NCI-H1436 (cell line): Measurements from ENCODE around the gene HEATR1.

ENCODE experiments used
- DNase-seq: peaks from one replicate; lab custom pipeline; 2025; lab: John Stamatoyannopoulos, UW

Gene HEATR1

DNA sequence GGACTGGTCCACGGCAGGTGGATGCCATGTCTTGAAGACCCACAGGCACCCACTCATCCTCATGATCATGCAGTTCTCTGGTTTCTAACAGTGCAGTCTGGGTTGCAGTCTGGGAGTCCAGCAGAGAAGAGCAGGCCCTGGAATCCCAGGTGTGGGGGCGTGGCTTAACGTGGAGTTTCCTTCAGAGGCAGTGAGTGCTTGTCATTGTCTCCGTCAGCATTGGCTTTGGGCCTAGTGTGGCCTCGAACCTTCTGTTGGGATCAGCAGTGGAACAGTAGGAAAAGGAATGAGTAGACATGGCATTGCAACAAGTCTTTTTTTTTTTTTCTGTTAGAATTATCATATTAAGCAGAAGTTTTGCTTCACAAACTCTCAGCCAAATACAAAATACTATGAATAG is 67.8 kb downstream of the HEATR1 start:
- peak; percentile 31 for DNase-seq

DNA sequence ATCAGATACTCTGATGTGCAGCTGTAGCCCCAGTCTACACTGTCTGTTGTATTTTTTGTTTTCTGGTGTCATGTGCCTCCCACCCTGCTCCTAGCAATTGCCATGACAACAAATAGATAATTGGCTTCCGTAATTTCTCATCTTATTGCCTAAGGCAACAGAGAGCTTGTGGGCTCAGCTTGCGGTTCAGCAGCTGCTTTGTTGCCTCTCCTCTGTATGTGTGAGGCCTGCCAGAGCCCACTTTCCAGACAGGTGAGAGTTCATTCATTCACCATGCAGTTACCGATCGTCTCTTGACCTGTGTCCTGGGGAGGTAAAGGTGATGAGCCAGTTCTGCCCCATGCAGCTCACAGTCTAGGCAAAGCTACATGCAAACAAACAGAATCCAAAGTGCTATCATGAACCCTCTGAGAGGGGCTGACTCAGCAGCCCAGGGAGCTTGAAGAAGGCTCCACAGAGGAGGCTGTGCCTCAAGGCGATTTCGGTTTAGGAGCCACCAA is 68.6 kb downstream of the HEATR1 start:
- peak; percentile 95 for DNase-seq

DNA sequence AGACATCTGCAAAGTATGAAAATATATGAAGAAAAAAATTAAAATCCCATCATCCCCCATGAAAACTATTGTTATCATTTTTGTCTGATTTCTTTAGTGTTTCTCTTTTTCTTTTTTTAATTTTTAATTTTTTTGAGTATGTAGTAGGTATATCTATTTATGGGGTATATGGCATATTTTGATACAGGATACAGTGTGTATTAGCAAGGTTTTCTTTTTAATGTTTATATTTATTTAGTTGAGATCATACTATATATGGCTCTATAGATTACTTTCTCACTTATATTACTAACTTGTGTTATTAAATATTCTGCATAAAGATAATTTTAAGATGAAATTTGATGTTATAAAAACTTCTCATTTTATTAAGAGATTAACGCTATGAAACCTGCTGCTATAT is 69.1 kb downstream of the HEATR1 start:
- no peak for DNase-seq

DNA sequence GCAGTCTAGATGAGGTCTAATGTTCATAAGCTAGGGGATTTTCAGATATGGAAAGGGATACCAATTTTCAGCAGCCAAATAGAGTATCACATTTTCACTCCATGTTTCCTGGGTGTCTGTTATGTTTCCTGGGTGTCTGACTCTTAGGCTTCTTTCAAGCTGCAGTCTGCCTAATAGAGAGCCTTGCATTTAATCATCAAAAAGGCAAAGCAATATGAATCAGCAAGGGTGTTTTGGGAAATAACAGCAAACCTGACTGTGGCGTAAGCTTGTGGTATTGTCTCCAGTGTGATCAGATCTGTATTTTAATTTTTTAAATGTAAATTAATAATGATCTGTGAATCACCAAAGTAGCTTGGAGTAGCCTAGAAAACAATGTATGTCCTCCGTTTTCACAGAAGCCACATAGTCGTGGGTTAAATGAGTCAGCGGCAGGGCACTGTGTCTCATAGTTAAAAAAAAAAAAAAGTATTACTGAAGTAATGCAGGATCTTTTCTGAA is 70.1 kb downstream of the HEATR1 start:
- DNase-seq, result no peak

DNA sequence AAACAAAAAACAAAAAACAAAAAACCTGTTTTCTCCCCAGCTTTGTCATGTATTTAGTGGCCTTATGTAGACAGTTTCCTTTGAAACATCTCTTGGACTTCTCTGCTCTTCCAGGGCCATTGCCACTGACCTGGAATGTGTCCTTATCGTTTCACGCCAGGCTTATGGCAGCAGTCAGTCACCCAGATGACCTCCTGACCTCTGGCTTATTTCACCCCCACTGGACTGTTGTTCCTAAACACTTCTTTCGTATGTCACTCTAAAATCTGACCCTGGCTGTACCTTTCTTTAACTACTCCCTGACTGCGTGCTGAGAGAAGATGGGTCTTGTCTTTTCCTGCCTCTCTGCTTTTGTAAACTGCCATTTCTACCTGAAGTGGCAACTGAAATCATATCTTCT is 71.5 kb downstream of the HEATR1 start:
- no peak for DNase-seq

DNA sequence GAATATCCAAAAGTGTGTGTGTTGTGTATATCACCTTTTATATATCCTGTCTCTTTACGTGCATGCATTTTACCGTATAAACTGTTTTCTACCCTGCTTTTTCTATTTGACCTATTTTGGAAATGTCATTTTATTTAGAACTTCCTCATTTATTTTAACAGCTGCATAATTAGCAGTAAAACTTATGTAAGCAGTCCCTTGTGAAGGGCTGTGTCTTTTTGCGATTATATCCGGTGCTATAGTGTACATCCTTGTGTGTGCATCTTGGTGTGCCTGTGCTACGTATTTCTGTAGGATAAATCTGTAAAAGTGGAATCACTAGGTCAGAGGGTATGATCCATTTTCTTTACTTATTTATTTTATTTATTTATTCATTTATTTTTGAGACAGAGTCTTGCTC is 73.4 kb downstream of the HEATR1 start:
- DNase-seq, result no peak

DNA sequence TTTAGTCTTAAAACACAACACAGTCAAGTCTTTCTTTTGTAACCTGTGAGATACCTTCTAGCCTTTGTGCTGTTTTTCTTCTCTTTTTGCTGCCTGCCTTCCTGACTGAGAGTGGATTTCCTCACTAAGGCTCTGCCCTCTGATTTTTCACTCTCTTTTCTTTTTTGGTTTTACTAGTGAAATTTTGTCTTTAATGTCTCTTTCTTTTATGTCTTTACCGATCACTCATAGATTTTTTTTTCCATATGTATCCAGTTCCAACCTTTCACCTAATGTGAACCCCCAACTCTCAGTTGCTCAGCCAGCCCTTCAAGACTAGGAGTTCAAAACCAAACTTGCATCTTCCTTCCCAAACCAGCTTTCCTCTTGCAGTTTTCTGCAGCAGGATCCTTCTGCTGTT is 74.0 kb downstream of the HEATR1 start:
- DNase-seq, result no peak

DNA sequence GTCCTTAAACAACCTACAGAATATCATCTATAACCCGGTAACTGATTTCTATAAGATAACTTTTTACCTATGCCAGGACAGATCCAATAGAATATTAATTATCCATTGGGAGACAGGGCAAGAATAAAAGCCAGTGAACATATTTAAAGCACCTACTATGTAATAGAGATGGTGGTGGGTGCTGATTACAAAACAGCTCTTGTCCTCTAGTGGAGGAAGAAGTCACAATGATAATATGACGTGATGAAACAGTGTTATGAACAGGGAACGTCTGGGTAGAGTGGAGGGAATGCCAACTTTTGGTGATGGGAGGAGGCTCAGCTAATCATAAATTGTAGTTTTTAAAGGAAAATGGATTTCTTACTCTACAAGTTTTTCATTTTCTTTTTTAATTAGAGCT is 78.2 kb downstream of the HEATR1 start:
- no peak for DNase-seq

DNA sequence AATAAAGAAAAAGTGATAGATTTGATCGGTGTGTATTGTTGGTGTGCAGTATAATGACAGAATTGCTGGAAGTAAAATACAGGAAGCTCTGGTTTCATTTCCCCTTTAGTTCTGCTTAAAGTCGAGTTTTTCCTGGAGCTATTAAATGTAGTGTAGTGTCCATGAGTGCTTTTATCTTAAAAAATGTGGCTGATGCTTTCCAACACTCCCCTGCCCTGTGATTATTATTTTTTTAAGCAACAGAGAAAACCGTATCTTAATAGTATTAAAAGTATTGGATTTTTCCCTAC is 79.5 kb downstream of the HEATR1 start:
- no peak for DNase-seq

DNA sequence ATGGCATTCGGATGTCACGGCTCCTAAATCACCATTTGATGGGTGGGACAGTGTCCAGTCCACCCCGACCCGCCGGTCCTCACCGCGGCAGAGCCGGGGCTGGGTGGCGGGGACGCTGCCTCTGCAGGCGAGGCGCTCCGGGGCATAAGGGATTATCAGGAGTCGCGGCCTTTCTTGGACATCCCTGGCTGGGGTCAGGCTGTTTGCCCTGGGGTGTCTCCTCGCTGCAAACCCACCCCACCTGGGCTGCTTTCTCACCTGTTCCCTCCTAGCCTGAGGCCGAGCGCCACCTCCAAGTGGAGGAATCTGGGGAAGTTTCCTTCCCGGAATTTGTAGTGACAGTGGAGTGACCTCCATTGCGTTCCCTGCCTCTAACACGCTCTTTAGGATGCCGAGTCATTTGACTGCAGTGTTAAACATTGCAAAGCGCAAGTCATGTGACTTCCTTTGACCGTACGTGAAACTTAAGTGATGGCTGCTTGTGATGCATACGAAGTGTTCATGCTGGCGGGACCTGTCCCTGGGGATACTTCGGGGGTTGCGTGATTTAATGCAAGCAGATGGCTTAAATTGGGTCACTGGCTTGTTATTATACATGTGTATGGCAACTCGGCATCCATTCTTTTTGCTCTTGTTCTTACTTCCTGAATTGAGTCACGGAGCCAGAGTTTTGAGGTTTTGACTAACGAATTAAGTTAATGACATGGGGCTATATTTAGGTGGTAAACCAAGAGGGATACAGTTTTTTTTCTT is 80.0 kb downstream of the HEATR1 start:
- DNase-seq, result peak; percentile 94

DNA sequence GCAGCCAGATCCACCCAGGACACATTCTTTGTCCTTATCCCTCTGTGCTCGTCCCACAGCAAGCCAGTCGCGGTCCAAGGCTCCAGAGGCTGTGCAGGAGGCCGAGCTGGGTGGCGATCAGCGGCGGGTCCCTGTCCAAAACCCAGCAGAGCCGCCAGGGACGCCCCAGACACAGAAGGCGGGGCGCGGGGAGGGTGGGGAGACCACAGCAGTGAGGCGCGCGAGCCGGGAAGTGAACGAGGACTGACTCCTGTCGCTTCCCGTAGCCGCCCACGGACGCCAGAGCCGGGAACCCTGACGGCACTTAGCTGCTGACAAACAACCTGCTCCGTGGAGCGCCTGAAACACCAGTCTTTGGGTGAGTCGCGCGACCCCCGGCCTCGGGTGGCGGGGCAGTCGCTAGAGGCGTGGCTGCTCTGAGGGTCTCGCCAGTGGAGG is 80.6 kb downstream of the HEATR1 start, which contains the start of gene LGALS8:
LGALS8 (plus strand) TSS at position 279 of the 438 bp plus-strand sequence. CDS start 2,089 bp downstream, outside the sequence.
- peak; percentile 70 for DNase-seq

DNA sequence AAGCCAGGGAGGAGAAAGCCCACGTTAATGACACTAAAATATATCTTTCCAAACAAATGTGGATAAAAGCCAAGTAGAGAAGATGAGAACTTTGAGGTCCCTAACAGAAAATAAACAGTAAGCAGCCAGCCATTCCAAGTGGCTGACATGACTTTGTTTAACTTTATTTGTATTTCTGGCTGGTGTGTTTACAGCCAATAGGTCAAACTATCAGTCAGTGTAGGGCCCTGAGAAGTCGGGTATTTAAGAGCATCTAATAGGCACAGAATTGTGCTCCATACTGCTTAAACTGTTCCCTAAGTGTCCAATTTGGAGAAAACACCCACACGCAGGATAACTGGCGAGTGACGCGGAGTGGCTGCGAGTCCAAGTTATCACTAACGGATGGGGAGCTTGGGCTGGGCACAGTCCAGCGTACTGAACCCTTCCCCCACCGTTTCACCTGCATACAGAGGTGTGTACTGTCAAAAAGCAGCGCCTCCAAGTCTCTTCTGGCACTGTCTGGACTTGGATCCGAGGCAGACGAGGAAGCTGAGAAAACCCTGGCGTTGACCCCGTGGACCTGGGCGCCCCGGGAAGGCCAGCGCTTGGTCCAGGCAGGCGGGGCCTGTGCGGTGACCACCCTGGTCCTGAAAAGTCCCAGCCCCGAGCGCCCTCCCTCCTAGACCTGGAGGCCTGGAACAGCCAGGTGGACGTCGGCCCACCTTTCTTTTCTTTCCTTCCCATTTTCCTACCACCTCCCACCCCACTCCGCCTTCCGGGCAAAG is 81.2 kb downstream of the HEATR1 start:
- DNase-seq, result no peak

DNA sequence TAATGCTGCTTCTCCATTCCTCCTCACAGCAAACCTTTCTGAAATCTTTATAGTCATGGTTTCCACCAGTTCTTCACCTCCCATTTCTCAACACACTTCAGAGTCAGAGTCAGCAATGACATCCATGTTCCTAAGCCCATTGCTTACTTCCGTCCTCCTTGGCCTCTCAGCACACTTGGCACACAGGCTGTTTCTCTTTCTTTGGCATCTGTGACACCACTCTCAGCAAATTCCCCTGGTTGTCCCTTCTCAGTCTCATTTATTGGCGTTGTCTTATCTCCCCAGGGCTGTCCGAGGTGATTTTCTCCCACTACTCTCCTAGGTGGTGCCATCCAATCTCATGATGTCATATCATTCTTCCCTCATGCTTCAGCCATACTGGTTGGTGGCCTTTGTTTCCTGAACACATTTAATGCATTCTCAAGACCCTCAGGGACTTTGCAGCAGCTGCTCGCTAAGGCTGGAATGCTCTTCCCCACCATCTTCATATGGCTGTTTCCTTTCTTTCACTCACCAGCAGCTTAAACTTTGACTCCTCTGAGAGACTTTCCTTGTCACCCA is 83.8 kb downstream of the HEATR1 start:
- no peak for DNase-seq

DNA sequence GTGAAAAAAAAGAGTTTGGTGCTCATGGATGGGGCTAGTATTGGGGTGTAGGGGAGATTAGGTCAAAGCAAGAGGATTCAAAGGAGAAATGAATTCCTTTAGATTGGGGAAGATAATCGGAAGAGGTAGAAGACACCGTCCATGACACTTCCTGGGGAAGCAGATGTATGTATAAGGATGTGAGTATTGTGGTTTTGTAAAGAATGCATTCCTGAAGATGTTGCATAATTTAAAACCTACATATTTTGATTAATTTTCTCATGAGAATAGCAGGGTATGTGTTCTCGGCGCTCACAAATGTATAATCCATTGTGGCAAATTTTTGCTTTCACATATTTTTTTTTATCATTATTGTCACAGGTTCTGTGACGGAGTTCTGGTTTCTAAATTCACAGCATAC is 86.0 kb downstream of the HEATR1 start:
- no peak for DNase-seq

DNA sequence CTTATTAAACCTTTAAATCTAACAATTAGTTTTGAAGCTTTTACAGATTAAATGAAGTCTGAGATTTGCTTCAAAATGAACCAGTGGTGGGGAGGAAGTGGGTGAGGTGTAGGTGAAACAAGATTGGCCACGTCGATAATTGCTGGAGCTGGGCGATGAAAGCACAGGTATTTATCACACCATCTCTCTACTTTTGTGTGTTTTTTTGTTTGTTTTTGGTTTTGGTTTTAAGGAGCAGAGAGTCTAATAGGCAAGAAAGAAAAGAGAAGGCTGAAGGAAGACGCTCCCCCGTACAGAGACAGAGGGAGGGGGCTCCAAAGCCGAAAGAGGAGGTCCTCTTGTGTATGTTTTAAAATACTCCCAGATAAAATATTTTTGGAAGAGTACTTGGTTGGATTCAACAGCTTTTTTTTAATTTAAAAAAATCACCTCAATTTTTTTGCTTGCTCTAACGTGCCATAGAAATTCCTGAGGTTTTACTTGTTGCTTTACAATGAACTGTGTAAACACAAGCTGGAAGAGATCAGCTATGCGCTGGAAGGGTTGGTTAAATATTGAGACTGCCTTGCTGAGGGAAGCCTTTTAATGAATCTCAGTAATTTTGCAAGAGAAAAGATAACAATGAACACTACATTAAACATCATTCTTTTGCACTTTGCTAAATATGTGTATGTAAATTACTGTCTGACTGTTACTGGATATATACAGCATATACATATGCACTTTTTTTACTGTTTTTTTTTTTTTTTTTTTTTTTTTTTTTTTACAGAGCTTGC is 87.2 kb downstream of the HEATR1 start:
- no peak for DNase-seq

DNA sequence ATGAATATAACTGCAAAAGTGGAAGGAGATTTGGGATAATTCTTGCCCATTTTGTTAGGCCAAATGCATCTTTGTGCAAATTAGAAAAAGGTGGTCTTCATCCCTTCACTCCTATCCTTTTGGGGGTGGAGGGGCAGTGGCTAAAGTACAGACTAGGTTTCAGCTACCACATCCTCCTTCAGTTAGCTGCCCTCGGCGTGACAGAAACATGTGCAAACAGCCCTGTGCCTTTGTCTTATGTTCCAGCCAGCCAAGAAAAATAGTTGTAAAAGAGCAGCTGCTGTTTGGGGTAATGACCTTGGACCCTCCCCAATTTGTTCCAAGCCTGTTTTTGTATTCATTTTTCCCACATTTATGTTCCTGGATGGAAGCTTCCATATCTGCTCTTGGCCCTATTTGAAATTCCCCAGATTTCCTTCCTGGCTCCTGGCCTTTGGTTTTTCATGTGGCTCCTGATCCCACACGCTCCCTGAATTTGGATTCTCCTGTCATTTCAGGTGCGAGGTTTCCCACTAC is 88.8 kb downstream of the HEATR1 start:
- peak; percentile 11 for DNase-seq

DNA sequence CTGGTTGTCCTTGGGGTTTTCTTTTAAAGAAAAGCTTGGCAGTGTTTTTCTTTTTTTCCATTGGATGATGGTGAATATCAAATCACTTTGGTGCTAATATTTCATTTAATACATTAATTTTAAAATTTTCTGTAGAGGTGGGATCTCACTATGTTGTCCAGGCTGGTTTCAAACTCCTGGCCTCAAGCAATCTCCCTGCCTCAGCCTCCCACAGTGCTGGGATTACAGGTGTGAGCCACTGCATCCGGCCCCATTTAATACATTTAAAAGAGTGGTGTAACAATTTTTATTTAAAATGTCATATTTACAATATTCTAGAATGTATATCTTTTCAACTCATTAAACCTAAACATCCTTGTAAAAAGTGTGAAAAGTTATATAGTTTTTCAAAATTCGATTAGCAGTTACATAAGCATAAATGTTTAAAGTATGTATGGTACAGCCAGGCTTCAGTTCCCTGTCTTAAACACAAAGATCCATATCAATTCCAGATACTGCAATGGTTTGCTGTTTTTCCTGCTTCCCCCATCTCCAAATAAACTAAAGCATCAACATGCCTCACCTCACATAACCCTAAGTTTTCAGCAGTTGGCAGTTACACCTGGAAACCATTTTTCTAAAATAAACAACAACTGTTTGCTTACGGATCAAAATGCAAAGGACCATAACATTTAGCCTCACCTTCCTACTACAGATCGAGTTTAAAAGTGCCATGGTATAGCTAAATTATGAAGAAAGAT is 89.4 kb downstream of the HEATR1 start:
- DNase-seq, result peak; percentile 47

DNA sequence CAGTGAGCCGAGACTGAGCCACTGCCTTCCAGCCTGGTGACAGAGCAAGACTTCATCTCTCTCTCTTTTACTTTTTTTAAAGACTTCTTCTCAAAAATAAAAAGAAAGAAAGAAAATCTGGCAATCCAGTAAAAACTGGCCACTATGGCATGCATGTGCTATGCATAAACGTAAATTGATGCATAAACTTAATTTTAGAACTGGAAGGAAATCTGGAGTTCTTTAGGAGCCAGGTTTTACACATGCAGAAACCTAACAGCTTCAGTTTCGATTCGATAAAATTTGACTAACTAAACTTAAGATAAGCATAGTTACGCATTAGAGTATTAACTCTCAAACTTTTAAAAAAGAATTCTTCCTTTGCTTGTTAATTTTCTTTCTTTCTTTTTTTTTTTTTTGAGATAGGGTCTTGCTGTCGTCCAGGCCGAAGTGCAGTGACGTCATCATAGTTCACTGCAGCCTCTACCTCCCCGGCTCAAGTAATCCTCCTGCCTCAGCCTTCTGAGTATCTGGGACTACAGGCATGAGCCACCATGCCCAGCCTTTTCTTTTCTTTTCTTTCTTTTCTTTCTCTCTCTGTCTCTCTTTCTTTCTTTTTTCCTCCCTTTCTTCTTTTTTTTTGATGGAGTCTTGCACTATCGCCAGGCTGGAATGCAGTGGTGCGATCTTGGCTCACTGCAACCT is 92.4 kb downstream of the HEATR1 start:
- no peak for DNase-seq

DNA sequence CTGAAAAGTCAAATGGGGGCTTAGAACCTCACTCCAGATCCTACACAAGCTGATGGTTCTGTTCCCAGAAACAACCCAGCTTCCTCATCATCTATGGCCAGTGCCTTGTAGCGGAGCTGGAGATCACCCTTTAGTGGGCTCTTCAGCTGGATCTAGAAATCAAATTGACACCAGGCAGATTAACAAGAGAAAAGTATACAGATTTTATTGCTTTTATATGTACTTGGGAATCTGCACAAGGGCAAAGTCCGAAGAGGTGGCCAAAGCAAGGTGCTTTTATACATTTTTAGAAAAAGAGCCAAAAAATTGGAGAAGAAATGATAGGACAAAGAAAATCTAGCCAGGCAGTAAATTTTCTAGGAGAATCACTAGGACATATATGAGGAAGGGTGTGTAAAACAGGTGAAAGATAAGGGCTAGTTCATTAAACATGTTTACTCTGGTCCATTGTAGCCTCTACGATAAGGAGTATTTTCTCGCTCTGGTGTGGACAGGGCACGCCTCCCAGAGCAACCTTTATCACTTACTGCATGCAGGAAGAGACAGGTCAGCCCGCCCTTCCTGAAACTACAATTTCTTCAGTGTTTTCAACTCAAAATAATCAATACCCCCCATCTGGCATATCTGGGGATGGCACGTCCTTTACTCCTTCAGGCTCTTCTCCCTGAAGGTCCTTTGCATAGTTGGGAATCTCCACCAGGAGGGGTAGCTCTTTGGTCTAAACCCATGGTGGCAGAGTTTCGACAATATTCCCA is 94.5 kb downstream of the HEATR1 start:
- no peak for DNase-seq

DNA sequence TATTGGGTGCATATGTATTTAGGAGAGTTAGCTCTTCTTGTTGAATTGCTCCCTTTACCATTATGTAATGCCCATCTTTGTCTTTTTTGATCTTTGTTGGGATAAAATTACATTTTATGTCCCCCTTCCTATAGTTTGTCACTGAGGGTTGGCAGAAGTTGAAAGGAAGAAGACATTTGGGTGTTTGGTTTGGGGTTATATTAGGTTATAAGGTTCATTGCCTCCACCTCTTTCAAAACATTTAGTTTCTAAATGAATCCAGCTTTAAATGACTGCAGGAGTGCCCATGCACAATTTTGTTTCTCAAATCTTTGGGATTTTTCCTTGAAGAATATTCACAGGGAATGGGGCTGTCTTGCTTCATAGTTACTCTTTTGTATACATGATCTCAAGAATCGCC is 95.1 kb downstream of the HEATR1 start:
- no peak for DNase-seq
